ENCODE measurements around the gene SLC45A3.

DNA sequence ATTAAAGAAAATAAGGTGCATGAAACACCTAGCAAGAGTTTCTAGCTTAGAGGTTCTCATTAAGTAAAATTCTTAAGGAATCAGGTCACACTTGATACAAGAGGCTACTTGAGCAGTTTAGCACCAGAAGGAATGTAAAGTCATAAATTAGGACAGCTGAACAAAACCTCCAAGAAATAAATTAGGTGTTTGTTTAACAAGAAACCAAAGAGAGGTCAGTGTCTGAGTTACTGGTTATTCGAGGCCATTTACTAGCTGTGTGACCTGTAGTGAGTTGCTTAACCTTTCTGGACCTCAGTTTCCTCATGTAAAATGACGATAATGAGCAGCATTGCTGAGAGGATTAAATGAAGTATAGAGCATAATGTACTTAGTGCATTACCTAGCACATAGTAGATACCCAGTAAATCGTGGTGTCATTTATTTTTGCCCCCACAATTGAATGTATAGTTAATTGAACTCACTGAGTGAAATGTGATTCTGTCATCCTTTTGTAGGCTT, 47.6 kb downstream of the SLC45A3 start:
- TF ChIP-seq, protein P1, sequence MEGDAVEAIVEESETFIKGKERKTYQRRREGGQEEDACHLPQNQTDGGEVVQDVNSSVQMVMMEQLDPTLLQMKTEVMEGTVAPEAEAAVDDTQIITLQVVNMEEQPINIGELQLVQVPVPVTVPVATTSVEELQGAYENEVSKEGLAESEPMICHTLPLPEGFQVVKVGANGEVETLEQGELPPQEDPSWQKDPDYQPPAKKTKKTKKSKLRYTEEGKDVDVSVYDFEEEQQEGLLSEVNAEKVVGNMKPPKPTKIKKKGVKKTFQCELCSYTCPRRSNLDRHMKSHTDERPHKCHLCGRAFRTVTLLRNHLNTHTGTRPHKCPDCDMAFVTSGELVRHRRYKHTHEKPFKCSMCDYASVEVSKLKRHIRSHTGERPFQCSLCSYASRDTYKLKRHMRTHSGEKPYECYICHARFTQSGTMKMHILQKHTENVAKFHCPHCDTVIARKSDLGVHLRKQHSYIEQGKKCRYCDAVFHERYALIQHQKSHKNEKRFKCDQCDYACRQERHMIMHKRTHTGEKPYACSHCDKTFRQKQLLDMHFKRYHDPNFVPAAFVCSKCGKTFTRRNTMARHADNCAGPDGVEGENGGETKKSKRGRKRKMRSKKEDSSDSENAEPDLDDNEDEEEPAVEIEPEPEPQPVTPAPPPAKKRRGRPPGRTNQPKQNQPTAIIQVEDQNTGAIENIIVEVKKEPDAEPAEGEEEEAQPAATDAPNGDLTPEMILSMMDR (IDR thresholded peaks at IDR 0.05; ENCODE audit: insufficient read depth, low read length) = no peak
- TF ChIP-seq POLR2AphosphoS5 (IDR thresholded peaks at IDR 0.05; ENCODE audit: low read depth) (no peak), SPI1 (IDR thresholded peaks at IDR 0.05; ENCODE audit: borderline replicate concordance, low read depth) (no peak), GABPA (IDR thresholded peaks at IDR 0.05; ENCODE audit: low read depth) (no peak)
